Thyroid gland (tissue), 4 donors: ENCODE results near the gene SH3RF3.

Source experiments
- CTCF ChIP-seq, 6 experiments: fragments of 200-600 bp in 3 of 6; fragments of 450-650 bp in 3 of 6; sonication (generic) in 3 of 6; IDR thresholded peaks; one replicate each; pipeline ENCODE4 v1.5.1; 2016 to 2019; ENCODE audit warnings: antibody characterized with exemption in 6 of 6, mild to moderate bottlenecking in 2 of 6, inconsistent platforms in 1 of 6, moderate library complexity in 1 of 6
- POLR2A ChIP-seq, 2 donors: fragments of 450-650 bp; IDR thresholded peaks; one replicate each; pipeline ENCODE4 v1.6.1; 2017; ENCODE audit warnings: antibody characterized with exemption in 2 of 2, mild to moderate bottlenecking in 2 of 2, moderate library complexity in 1 of 2

- TF ChIP-seq CTCF (IDR thresholded peaks at IDR 0.05), result no peak
- no peak for TF ChIP-seq POLR2A (IDR thresholded peaks at IDR 0.05)
Observed at GRCh38 chr2:109166811-109167210, 37.8 kb downstream of the SH3RF3 start.
